ENCODE measurements around the gene CASZ1. TPM values are rescaled to one million over a fixed set of nuclear protein-coding genes. Genes with fewer than 3 reads are reported as not detected.

CASZ1 gene
- total RNA-seq, 1 experiment from 2014 or later = 3.9 TPM

- H2BK5ac ChIP-seq (ENCODE audit: insufficient read length, low read length) = no peak overlapping the region
- no peak overlapping the region for H3T11ph ChIP-seq (ENCODE audit: low read length)
- H3K27me3 ChIP-seq (ENCODE audit: insufficient read depth, low read length) = no peaks in the 10 kb centered on the region
- H3K27ac ChIP-seq (ENCODE audit: insufficient read length, low read depth, low read length) = no peak overlapping the region
- no peak for TF ChIP-seq CTCF (conservative IDR thresholded peaks at IDR 0.05)
- H3K4me2 ChIP-seq (ENCODE audit: insufficient read depth, insufficient read length, low read length) = no peak overlapping the region
- no peaks in the 10 kb centered on the region for H3K79me2 ChIP-seq (ENCODE audit: insufficient read depth, low read length)
- H4K91ac ChIP-seq (ENCODE audit: insufficient read length, low read depth, low read length) = no peak overlapping the region
- peaks cover 0 to 8% of the 10 kb centered on the region in 2 experiments; a peak in 2 of 4 replicates for H3K4me1 Mint-ChIP-seq
- H2BK120ac ChIP-seq (ENCODE audit: low read depth, low read length, poor library complexity, severe bottlenecking) = no peak overlapping the region
- H3K4ac ChIP-seq (ENCODE audit: low read depth, low read length) = no peak overlapping the region
- H3K9ac ChIP-seq (ENCODE audit: extremely low read depth, insufficient read length, low read length) = no peak overlapping the region
- H3K23ac ChIP-seq (ENCODE audit: insufficient read length, low read depth, low read length) = no peak overlapping the region
- H2AFZ ChIP-seq (ENCODE audit: low read length) = no peak overlapping the region
- peaks cover 0 to 4% (median 0%) of the 10 kb centered on the region in 3 experiments; a peak in 1 of 7 replicates for H3K36me3 Mint-ChIP-seq (ENCODE audit: insufficient read depth in 1 of 3, low read depth in 3 of 3)
- WGBS (ENCODE audit: extremely low coverage, insufficient read length, low lambda C conversion rate) = no CpG with 5 or more reads among the region's 29 CpGs
- no peak overlapping the region for H3K56ac ChIP-seq (ENCODE audit: insufficient read length, low read depth, low read length)
- H4K8ac ChIP-seq (replicated peaks; ENCODE audit: insufficient read length, low read depth, low read length) = no peak overlapping the region
- H4K5ac ChIP-seq (ENCODE audit: insufficient read length, low read depth, low read length) = no peak overlapping the region
- no peak overlapping the region for H3K27ac Mint-ChIP-seq
- H2BK12ac ChIP-seq (ENCODE audit: insufficient read length, low read depth, low read length) = no peak overlapping the region
- no peaks in the 10 kb centered on the region for H3K27me3 Mint-ChIP-seq (ENCODE audit: low read depth)
- no peaks in the 10 kb centered on the region for H3K9me3 ChIP-seq (ENCODE audit: control insufficient read depth, low read depth, low read length)
- no peak for DNase-seq
- H3K4me1 ChIP-seq (ENCODE audit: insufficient read depth, low read length) = no peaks in the 10 kb centered on the region
- H2BK15ac ChIP-seq (ENCODE audit: low read depth, low read length) = no peak overlapping the region
- no peaks in the 10 kb centered on the region for H3K9me3 Mint-ChIP-seq
- no peak overlapping the region for H3K18ac ChIP-seq (ENCODE audit: insufficient read length, low read depth, low read length)
- H2BK20ac ChIP-seq (ENCODE audit: low read depth, low read length, poor library complexity, severe bottlenecking) = no peak overlapping the region
- no peaks in the 10 kb centered on the region for H3K23me2 ChIP-seq (ENCODE audit: insufficient read length, low read depth, low read length, poor library complexity, severe bottlenecking)
- no peak overlapping the region; the same call in 1 of the 2 replicates for H3K14ac ChIP-seq (ENCODE audit: insufficient read depth, low read length)
- no peak overlapping the region for H2AK5ac ChIP-seq (ENCODE audit: insufficient read length, low read length)
- H4K20me1 ChIP-seq (ENCODE audit: control insufficient read depth, insufficient read depth, insufficient read length) = no peaks in the 10 kb centered on the region
- no peaks in the 10 kb centered on the region for H3K79me1 ChIP-seq (ENCODE audit: insufficient read depth, low read depth, low read length, poor library complexity, severe bottlenecking)
- H3K4me3 Mint-ChIP-seq = no peak overlapping the region
Measured at GRCh38 chr1:10657088-10657847, 139.2 kb downstream of the CASZ1 start.

All from H9 (cell line).